Esophagus mucosa (tissue), 1 donor: ENCODE results near the gene SLAMF6. TPM values are rescaled to one million over a fixed set of nuclear protein-coding genes. Genes with fewer than 3 reads are reported as not detected.

ENCODE experiments used
- total RNA-seq: library from RNA; stranded (reverse); gene quantifications from one replicate; pipeline ENCODE4 v1.2.4, GENCODE V29; 2023
- donor health status: DM: yes; HTN: yes; CAD: no.

Gene SLAMF6
- total RNA-seq, 1 donor from 2014 or later, result 0.28 TPM

Other genes starting within 250 kb of the SLAMF6 start
- 38.8 TPM for gene PEX19, start 238.1 kb downstream of the SLAMF6 start, total RNA-seq
- 93.9 TPM for gene COPA, start 180.0 kb downstream of the SLAMF6 start, total RNA-seq
- gene NCSTN, start 179.9 kb downstream of the SLAMF6 start, total RNA-seq, result 60.1 TPM
- 0.08 TPM for gene NHLH1, start 156.2 kb downstream of the SLAMF6 start, total RNA-seq
- gene VANGL2, start 122.7 kb downstream of the SLAMF6 start, total RNA-seq, result 12.3 TPM
- 1.2 TPM for gene CD84, start 56.2 kb upstream of the SLAMF6 start, total RNA-seq
- gene SLAMF1, start 123.8 kb upstream of the SLAMF6 start, total RNA-seq, result 0.36 TPM
- 2.0 TPM for gene CD48, start 188.6 kb upstream of the SLAMF6 start, total RNA-seq
- 6.3 TPM for gene SLAMF7, start 216.0 kb upstream of the SLAMF6 start, total RNA-seq